Amniotic epithelial cell (primary cell): Measurements from ENCODE around the gene EWSR1.

Source experiments
- DNase-seq: peaks from one replicate; pipeline ENCODE4 v3.0.0-alpha.2; 2010; ENCODE audit warnings: low read depth

The EWSR1 gene

DNA sequence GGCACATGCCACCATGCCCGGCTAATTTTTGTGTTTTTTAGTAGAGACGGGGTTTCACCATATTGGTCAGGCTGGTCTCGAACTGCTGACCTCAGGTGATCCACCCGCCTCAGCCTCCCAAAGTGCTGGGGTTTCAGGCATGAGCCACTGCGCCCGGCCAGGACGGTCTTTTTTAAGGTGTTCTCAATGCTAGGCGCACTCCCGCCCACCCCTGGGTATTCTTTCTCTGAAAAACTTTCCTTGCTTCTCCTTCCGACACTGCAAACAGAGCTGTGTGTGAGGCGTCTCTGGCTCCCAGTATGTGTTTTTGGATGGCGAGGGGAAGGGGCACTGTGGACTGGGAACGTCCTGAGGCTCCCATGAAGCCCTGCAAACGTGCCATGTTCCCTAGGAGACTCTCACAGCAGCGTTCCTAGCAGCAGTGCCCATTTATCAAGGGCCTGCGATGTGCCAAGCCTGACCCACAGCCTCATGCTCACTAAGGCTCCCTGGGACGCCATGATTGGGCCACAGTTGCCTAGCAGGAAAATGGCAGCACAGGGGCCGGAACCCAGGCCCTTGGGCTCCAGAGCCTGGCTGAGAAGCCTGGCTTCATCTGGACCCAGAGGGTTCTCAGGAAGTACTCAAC is 49.9 kb downstream of the EWSR1 start:
- DNase-seq: no peak

- DNase-seq: no peak
These were observed 51.0 kb downstream of the EWSR1 start for GRCh38 chr22:29319072-29319471.

- DNase-seq: no peak
These were observed 52.5 kb downstream of the EWSR1 start for GRCh38 chr22:29320546-29320945.

- DNase-seq: no peak
These were observed 55.6 kb downstream of the EWSR1 start for GRCh38 chr22:29323641-29324040.

DNA sequence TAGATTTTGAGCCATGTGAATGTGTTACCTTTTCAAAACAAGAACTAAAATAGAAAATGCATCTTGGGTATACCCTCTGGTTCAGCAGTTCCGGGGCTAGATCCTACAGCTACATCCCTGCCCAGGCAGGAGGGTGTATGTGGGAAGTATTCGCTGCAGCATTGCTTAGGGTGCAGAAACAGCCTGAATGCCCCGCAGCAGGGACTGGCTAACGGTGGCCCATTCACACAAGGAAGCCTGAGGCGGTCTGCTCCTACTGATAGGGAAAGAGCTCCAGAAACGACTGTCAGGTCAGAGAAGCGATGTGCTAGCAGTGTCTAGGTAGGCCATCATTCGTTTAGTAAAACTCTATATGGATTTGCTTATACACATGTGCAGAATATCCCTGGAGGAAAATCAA is 57.3 kb downstream of the EWSR1 start:
- DNase-seq: no peak

GRCh38 chr22:29325785-29326315 is 57.8 kb downstream of the EWSR1 start:
- DNase-seq: no peak

DNA sequence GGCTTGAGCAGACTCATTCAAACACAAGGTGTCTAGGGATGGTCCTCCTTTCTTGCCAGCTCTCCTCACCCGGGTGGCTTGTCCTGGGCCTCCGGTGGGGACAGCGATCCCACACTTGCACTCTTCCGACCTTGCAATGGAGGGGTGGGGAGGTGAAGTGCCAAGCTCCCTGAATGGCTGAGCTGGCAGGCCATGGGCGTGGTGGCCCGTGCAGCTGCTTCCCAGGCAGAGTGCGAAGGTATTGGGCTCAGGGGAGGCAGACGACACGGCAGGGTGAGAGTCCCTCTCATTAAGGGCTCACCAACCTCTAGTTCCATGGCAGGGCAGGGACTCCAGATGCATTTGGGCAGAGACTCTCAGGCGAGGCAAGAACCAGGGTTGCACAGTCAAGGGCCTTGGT is 58.4 kb downstream of the EWSR1 start:
- no peak for DNase-seq

DNA sequence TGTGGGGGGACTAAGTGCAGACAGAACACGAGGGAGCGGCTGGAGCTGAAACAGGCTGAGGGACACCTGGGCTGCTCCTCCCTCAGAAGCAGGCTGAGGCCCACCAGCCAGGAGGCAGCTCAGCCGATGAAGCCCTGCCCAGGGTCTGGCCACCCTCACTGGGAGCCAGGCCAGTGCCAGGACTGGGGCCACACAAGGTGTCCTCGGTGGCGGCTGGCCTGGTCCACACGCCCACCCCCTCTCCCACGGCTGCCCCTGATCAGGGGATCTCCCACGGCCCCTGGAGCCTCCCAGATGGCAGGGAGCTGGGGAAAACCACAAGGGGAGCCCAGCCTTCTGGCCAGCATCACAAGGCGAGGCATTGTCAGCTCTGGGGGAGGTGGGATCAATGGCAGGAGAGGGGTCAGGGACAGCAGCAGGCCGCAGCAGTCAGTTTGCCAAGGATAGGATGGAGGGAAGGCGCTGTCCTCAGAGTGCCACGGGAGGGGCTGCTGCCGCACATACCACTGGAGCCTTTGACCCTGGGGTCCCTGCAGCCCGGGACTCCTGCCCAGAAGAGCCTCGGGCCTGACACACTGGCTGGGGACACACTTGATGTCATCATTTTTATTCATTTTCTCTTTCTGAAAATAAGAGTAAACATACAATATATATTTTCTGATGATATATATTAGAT is 59.2 kb downstream of the EWSR1 start:
- DNase-seq: no peak

DNA sequence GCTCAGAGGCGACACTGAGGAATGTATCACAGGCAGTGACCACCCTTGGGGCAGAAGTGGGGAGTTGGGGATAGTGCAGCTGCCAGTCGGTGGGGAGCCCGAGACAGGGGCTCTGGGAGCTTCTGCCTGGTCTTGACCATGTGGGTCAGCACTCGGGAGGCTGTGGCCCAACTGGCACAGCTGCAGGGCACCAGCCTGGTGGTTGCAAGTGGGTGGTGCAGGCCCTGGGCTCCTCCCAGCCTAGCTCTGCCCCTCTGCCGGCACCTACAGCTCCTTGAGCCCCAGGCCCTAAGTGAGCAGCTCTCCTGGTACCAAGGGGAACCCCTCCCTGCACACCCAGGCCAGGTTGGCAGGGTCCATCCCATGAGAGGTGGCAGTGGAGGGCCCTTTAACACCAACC is 60.0 kb downstream of the EWSR1 start:
- no peak for DNase-seq

- DNase-seq: no peak
These were observed 60.8 kb downstream of the EWSR1 start for GRCh38 chr22:29328566-29329500.

DNA sequence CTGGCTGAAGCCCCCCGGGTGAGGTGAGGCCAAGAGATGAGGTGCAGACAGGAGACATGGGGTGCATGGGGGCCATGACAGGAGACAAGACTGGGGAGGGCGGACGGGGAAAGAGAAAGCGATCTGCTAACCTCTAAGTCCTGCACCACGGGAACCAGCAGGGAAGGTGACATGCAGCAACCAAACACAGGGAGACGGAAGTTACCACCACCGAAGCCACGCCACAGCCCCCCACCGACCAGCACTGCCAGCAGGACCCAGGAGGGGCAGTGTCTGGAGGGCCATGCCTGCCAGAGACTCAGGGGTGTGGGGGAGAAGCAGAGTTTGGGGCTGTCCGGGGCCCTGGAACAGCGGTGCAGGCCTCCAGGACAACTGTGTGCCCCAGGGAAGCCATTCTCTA is 61.5 kb downstream of the EWSR1 start:
- DNase-seq: no peak

DNA sequence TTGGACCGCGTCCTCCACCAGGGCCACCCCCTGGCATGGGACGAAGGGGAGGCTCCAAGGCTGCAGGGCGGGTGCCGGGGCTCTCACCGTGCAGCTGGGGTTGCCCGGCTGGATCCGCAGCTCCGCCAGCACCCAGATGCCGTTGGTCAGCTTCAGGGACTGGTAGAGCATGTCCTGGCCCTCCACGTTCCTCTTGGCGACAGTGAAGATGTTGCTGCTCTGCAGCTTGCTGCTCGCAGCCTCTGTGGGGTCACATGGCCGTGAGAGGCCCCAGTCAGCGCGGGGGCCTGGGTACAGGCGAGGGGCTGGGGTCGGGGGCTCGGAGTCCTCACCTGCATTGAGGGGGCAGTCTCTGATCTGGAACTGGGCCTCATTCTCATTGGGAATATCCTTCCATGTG is 62.2 kb downstream of the EWSR1 start:
- DNase-seq: no peak

GRCh38 chr22:29330753-29331152 is 62.7 kb downstream of the EWSR1 start:
- peak; percentile 70 for DNase-seq

- DNase-seq: no peak
These were observed 63.1 kb downstream of the EWSR1 start for GRCh38 chr22:29331213-29331612.

GRCh38 chr22:29331658-29332300 is 63.7 kb downstream of the EWSR1 start:
- DNase-seq: peak; percentile 35

DNA sequence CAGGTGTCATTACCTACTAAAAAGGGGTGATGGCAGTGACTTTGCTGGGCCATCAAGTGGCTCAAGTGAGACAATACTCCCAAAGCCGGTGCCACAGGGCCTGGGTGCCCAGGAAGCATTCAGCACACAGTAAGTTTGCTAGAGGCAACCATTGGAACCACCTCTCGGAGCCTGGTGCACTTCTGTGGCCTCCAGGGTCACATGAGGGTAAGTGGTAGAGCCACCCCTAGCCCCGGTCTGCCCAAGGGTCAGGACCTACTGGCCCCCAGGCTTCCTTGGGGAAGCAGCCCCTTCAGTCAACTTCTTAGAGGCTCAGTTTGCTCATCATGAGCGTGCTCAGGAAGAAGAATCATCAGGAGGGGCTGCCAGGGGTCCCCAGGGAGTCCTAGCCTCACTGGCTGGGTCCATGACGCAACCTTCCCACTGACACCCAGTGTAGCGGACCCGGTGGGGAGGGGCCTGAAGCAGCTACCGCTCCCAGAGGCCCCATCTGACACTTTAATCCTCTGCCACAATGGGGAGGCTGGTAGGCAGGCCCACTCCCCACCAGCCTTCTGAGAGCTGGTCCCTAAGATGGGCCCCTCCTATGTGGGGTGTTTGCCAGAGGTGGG is 64.9 kb downstream of the EWSR1 start:
- DNase-seq: no peak

DNA sequence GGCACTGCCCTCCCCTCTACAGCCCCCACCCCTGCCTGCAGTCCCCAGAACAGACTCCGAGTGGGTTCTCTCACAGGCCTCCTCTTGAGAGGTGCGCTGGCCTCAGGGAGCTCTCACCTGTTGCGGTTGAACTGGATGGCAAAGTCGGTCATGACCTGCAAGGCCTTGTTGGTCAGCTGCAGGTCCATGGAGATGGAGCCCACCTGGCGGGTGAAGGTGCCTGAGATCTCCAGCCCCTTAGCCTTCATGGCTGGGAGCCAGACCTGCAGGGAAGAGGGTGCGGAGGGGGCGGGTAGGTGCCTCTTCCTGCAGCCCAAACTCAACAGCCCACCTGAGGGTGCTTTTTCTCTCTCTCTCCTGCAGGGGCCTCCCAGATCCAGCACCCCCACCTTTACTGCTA is 66.1 kb downstream of the EWSR1 start:
- no peak for DNase-seq

DNA sequence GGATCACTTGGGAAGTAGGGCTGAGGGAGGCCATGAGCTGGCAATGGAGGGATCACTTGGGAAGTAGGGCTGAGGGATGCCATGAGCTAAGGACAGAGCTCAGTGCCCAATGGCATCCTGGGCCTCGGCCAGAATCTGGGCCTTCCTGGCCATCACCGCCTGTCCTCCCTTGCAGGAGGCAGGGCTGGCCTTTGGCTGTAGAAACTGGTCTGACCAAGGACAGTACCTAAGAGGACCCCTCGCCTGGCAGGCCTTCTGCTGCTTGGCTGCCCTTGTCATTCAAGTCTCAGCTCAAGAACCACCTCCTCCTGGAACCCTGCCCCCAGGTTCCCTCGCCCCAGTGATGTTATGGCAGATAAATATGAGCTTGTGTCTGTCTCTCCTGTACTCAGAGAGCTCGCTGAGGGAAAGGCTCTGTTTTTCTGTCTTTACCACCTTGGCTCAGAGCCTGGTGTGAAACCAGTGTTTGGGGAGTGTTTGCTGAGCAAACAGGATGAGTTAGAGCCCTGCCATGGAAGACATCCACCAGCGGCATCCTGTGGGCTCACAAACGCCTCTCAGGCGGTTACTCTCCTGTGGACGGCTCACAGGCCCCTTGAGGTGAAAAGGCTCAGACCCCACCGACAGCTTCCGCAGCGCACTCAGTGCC is 66.8 kb downstream of the EWSR1 start:
- peak; percentile 22 for DNase-seq

DNA sequence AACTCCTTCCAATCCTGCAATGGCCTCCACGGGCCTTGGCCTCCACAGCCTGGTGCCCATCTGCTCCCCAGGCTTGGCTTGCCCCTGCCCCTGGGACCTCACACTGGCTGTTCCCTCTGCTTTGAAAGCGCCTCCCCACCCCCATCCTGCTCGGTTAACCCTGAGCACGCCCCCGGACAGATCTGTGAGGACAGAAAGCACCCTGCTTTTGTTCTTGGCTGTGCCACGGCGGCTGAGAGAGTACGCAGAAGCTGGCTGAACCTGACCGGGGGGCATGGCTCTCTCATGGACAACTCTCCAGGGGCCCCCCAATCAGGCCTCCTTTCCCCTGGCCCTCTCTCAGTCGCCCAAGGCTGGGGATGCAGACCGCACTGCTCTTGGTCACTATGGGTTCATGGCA is 67.6 kb downstream of the EWSR1 start:
- DNase-seq: no peak

- DNase-seq: no peak
These were observed 68.9 kb downstream of the EWSR1 start for GRCh38 chr22:29336751-29337490.
